Stomach (tissue), 9 donors: ENCODE data around the gene CFAP97D1. TPM values are rescaled to one million over a fixed set of nuclear protein-coding genes. Genes with fewer than 3 reads are reported as not detected.

ENCODE experiments used
- DNase-seq, 2 donors: peaks; one replicate each; pipeline versions ENCODE4 v3.0.0 to v3.0.0-alpha.2; 2013 to 2019
- H3K27ac ChIP-seq, 5 donors: fragments of 200-600 bp in 4 of 5; sonication (generic) in 4 of 5; one replicate each; pipeline ENCODE4 v1.5.1; 2013 to 2019; ENCODE audit warnings: mild to moderate bottlenecking in 1 of 5, moderate library complexity in 1 of 5
- H3K27me3 ChIP-seq, 3 donors: fragments of 200-600 bp; sonication (generic); one replicate each; pipeline ENCODE4 v1.5.1; 2017 to 2019; ENCODE audit warnings: mixed run types in 1 of 3
- H3K36me3 ChIP-seq, 4 donors: fragments of 200-600 bp; sonication (generic); 1 replicate in 3 of 4; 2 replicates in 1 of 4; pipeline ENCODE4 v1.5.1; 2016 to 2019
- H3K4me1 ChIP-seq, 4 donors: fragments of 200-600 bp; sonication (generic); one replicate each; pipeline ENCODE4 v1.5.1; 2016 to 2019
- H3K4me3 ChIP-seq, 4 donors: fragments of 200-600 bp; sonication (generic) in 3 of 4; one replicate each; pipeline ENCODE4 v1.5.1; 2016 to 2019; ENCODE audit warnings: mild to moderate bottlenecking in 1 of 4
- H3K9me3 ChIP-seq, 4 donors: fragments of 200-600 bp; sonication (generic); one replicate each; pipeline ENCODE4 v1.5.1; 2016 to 2019
- CTCF ChIP-seq, 7 experiments: fragments of 450-650 bp in 4 of 7; fragments of 200-600 bp in 3 of 7; sonication (generic) in 3 of 7; IDR thresholded peaks; one replicate each; pipeline ENCODE4 v1.5.1; 2016 to 2019; ENCODE audit warnings: antibody characterized with exemption in 7 of 7, control low read depth in 2 of 7, mild to moderate bottlenecking in 1 of 7
- EP300 ChIP-seq: sonication (generic); formaldehyde crosslinking; IDR thresholded peaks from one replicate; pipeline ENCODE4 v1.6.1; 2017; ENCODE audit warnings: antibody characterized with exemption
- POLR2A ChIP-seq, 4 donors: fragments of 450-650 bp; IDR thresholded peaks; one replicate each; pipeline ENCODE4 v1.6.1; 2016; ENCODE audit warnings: antibody characterized with exemption in 4 of 4, control low read depth in 2 of 4, mild to moderate bottlenecking in 1 of 4, moderate library complexity in 1 of 4
- POLR2AphosphoS5 ChIP-seq, 3 donors: sonication (generic); formaldehyde crosslinking; IDR thresholded peaks; one replicate each; pipeline ENCODE4 v1.6.1; 2016; ENCODE audit warnings: antibody characterized with exemption in 3 of 3
- WGBS, 5 donors: extraction: QIAGEN DNeasy Blood & Tissue Kit in 3 of 5; methylation state at CpG; one replicate each; pipeline versions ENCODE4 v1.1.5 to v1.1.7; 2013 to 2018; 5-methylcytosine and 5-hydroxymethylcytosine counted together
- intact Hi-C: fragments of 100-400 bp; cut with DNase I; formaldehyde crosslinking; loops from one replicate; pipeline ENCODE4 v1.15.1; 2023; ENCODE audit warnings: low total_unique reads
- polyA plus RNA-seq, 3 donors: library from polyadenylated mRNA; stranded (reverse); fragments of 200-250 nt; gene quantifications; one replicate each; pipeline ENCODE4 v1.2.3, GENCODE V29; 2013
- total RNA-seq, 5 donors: library from RNA; depleted of rRNA; stranded (reverse); fragments of >200 nt; gene quantifications; one replicate each; pipeline versions ENCODE4 v1.1.0 to v1.2.3, GENCODE V29; 2014 to 2016
- donor health status: healthy with polysubstance abuse.
- donor health status: Bipolar disorder and iron deficiency.
- donor health status: healthy.

Gene CFAP97D1
- total and polyA plus RNA-seq, 8 donors = not detected

GRCh38 chr17:43827596-43827995, 47.4 kb downstream of the CFAP97D1 start:
- peaks cover 18 to 42% (median 23%) of the 10 kb centered on the region in 4 donors for H3K4me1 ChIP-seq
- H3K4me3 ChIP-seq = no peak overlapping the region
- no peak for TF ChIP-seq POLR2AphosphoS5 (IDR thresholded peaks at IDR 0.05)
- no peak for TF ChIP-seq EP300
- TF ChIP-seq POLR2A (IDR thresholded peaks at IDR 0.05) = no peak
- no peak for TF ChIP-seq CTCF (IDR thresholded peaks at IDR 0.05)
- no peak overlapping the region for H3K27ac ChIP-seq
- DNase-seq = no peak
- H3K9me3 ChIP-seq = no peaks in the 10 kb centered on the region
- peaks cover 0 to 6% (median 0%) of the 10 kb centered on the region in 3 donors for H3K27me3 ChIP-seq
- intact Hi-C loops = no loop called here
- peaks cover 3 to 75% (median 47%) of the 10 kb centered on the region in 4 donors for H3K36me3 ChIP-seq
- 93 to 99% (median 96%) methylated on average over 9 of the region's 9 CpGs for WGBS, 5 donors

GRCh38 chr17:43829738-43830137, 49.5 kb downstream of the CFAP97D1 start:
- H3K27ac ChIP-seq = no peak overlapping the region
- no peaks in the 10 kb centered on the region for H3K9me3 ChIP-seq
- 93 to 97% (median 97%) methylated on average over 10 to 14 of the region's 14 CpGs for WGBS, 5 donors
- H3K27me3 ChIP-seq = peaks cover 0 to 24% (median 0%) of the 10 kb centered on the region in 3 donors
- H3K4me3 ChIP-seq = no peak overlapping the region
- TF ChIP-seq EP300 = no peak
- TF ChIP-seq CTCF (IDR thresholded peaks at IDR 0.05) = no peak
- TF ChIP-seq POLR2AphosphoS5 (IDR thresholded peaks at IDR 0.05) = no peak
- no peak for TF ChIP-seq POLR2A (IDR thresholded peaks at IDR 0.05)
- peaks cover 3 to 69% (median 47%) of the 10 kb centered on the region in 4 donors for H3K36me3 ChIP-seq
- no peak for DNase-seq
- peaks cover 16 to 35% (median 20%) of the 10 kb centered on the region in 4 donors for H3K4me1 ChIP-seq
- intact Hi-C loops = no loop called here

GRCh38 chr17:43830510-43831140, 50.4 kb downstream of the CFAP97D1 start:
- H3K36me3 ChIP-seq = peaks cover 0 to 60% (median 40%) of the 10 kb centered on the region in 4 donors
- intact Hi-C loops = no loop called here
- H3K27me3 ChIP-seq = peaks cover 0 to 24% (median 0%) of the 10 kb centered on the region in 3 donors
- no peak overlapping the region for H3K4me3 ChIP-seq
- H3K9me3 ChIP-seq = no peaks in the 10 kb centered on the region
- no peak overlapping the region for H3K27ac ChIP-seq
- no peak for DNase-seq
- peaks cover 16 to 35% (median 20%) of the 10 kb centered on the region in 4 donors for H3K4me1 ChIP-seq
- 83 to 94% (median 91%) methylated on average over 7 of the region's 7 CpGs for WGBS, 5 donors
- TF ChIP-seq POLR2AphosphoS5 (IDR thresholded peaks at IDR 0.05) = no peak
- no peak for TF ChIP-seq POLR2A (IDR thresholded peaks at IDR 0.05)
- TF ChIP-seq EP300 = no peak
- TF ChIP-seq CTCF (IDR thresholded peaks at IDR 0.05) = no peak

GRCh38 chr17:43831633-43832032, 51.4 kb downstream of the CFAP97D1 start:
- TF ChIP-seq CTCF (IDR thresholded peaks at IDR 0.05) (no peak), EP300 (no peak), POLR2A (IDR thresholded peaks at IDR 0.05) (no peak), POLR2AphosphoS5 (IDR thresholded peaks at IDR 0.05) (no peak)
- H3K9me3 ChIP-seq = no peaks in the 10 kb centered on the region
- H3K27me3 ChIP-seq = peaks cover 0 to 24% (median 0%) of the 10 kb centered on the region in 3 donors
- 46 to 66% (median 49%) methylated on average over 8 of the region's 8 CpGs for WGBS, 5 donors
- H3K36me3 ChIP-seq = peaks cover 0 to 50% (median 31%) of the 10 kb centered on the region in 4 donors
- DNase-seq = no peak
- intact Hi-C loops = no loop called here
- no peak overlapping the region for H3K27ac ChIP-seq
- H3K4me3 ChIP-seq = no peak overlapping the region
- H3K4me1 ChIP-seq = peaks cover 16 to 35% (median 20%) of the 10 kb centered on the region in 4 donors
